SK-N-MC (cell line): ENCODE measurements around the gene POLD4.

Source experiments
- EZH2 ChIP-seq: fragments of 200-600 bp; sonication (generic); IDR thresholded peaks from one replicate; pipeline ENCODE4 v1.6.1; 2017; ENCODE audit warnings: antibody characterized with exemption
- FOXP2 ChIP-seq: optimal IDR thresholded peaks from 2 replicates; pipeline ENCODE3; 2011; ENCODE audit warnings: mild to moderate bottlenecking, moderate library complexity; ENCODE audit not compliant: insufficient read depth; ENCODE audit errors: extremely low read length, control extremely low read depth
- POLR2AphosphoS5 ChIP-seq: IDR thresholded peaks from 2 replicates; pipeline ENCODE4 v1.6.1; 2012; ENCODE audit warnings: mild to moderate bottlenecking, low read depth, low read length, borderline replicate concordance

DNA sequence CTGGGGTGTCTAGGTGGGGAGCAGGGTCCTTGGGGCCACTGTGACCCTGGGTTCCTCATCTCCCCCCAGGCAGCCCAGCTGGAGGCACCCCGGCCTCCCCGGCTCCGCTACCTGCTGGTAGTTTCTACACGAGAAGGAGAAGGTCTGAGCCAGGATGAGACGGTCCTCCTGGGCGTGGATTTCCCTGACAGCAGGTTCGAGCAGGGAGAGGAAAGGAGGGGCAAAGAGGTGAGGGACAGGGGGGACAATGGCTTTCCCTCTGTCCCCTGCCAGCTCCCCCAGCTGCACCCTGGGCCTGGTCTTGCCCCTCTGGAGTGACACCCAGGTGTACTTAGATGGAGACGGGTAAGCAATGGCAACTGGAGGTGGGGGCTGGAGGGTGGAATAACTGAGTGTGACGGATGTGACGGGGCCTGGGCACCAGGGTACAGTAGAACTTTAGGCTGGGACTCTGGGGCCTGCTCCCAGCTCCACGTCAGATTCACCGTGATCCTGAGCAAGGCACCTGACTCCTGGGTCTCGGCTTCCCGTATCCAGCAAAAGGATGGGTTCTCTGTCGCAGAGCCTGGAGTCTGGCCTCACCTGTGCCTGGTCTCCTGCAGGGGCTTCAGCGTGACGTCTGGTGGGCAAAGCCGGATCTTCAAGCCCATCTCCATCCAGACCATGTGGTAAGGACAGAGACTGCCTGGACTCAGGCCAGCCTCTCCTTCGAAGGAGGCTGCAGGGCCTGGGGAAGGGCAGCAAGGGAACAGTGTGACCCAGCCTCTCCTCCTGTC, 46.4 kb downstream of the POLD4 start:
- no peak for TF ChIP-seq POLR2AphosphoS5
- TF ChIP-seq FOXP2, result no peak
- no peak for TF ChIP-seq EZH2
